IPS-11a (cell line): ENCODE measurements around the gene CRLF3.
A peak's percentile ranks its signal among the peaks of the same experiment; 100 is the strongest.
"Not testable (repeated sequence)": the region's sequence is repeated elsewhere in the genome, so short reads cannot be mapped to it uniquely, and the experiment has no call there.

ENCODE experiments used
- H3K4me3 ChIP-seq: one replicate; pipeline ENCODE4 v1.5.1; 2013; ENCODE audit warnings: low read depth, low read length, control low read depth

CRLF3 gene

GRCh38 chr17:30824356-30825145 lies at the start of gene CRLF3:
CRLF3 (minus strand) TSS chr17:30824692; CDS start chr17:30824651, 41 bp downstream.
- H3K4me3 ChIP-seq: peak within 1 kb of the TSS; percentile 67

DNA sequence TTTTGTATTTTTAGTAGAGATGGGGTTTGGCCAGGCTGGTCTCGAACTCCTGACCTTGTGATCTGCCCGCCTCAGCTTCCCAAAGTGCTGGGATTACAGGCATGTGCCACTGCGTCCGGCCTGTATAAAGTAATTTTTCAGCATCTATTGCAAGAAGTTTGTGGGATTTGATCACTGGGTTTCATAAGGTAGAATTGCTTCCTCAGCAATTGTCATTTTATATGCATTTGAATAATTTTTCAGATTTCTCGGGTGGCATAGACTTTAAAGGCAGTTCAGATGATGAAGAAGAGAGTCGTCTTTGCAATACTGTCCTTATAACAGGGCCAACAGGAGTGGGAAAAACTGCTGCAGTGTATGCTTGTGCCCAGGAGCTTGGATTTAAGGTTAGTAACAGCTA lies 44.5 kb upstream of the CRLF3 start:
- no peak overlapping the region for H3K4me3 ChIP-seq

GRCh38 chr17:30864636-30865035 lies 40.1 kb upstream of the CRLF3 start:
- H3K4me3 ChIP-seq: no peak overlapping the region

DNA sequence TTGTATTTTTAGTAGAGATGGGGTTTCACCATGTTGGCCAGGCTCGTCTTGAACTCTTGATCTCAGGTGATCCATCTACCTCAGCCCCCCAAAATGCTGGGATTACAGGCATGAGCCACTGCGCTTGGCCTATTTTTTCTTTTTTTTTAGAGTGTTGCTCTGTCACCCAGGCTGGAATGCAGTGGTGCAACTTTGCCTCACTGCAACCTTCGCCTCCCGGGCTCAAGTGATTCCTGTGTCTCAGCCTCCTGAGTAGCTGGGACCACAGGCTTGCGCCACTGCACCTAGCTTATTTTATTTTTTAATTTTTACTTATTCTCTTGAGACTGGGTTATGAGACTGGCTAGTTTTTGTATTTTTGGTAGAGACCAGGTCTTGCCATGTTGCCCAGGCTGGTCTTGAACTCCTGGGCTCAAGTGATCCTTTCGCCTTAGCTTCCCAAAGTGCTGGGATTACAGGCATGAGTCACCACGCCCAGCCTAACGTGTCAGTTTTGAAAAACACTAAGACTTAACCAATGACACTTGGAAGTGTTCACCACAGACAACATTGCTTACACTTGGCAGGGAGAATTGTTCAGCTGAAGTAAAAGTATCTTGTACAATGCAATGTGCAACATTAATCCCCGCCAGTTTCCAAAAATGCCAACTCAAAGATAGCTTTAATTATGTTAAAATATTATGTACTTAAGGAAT lies 34.2 kb upstream of the CRLF3 start:
- no peak overlapping the region for H3K4me3 ChIP-seq

DNA sequence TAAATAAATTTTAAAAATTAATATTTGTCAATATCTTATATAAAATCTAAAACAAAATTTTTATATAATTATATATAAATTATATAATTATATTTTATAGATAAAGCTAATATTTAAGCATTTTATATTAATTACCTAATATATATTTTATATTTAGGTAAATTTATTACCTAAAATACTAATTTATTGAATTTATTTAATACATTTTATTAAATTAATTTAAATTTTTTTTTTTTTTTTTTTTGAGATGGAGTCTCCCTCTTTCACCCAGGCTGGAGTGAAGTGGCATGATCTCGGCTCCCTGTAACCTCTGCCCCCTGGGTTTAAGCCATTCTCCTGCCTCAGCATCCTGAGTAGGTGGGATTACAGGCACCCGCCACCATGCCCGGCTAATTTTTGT lies 29.7 kb upstream of the CRLF3 start:
- no peak overlapping the region for H3K4me3 ChIP-seq

DNA sequence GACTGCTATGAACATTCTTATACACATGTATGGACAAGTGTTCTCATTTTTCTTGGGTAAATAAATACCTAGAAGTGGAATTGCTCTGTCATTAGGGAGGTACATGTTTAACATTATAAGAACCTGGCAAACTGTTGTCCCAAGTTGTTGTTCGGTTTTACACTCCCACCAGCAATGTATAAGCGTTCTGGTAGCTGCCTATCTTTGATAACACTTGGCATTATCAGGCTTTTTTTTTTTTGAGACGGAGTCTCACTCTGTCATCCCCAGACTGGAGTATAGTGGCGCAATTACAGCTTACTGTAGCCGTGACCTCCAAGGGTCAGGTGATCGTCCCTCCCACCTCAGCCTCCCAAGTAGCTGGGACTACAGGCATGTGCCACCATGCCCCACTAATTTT lies 23.5 kb upstream of the CRLF3 start:
- no peak overlapping the region for H3K4me3 ChIP-seq

GRCh38 chr17:30840771-30841170 lies 16.3 kb upstream of the CRLF3 start:
- no peak overlapping the region for H3K4me3 ChIP-seq

GRCh38 chr17:30838202-30838807 lies 13.8 kb upstream of the CRLF3 start:
- no peak overlapping the region for H3K4me3 ChIP-seq

- H3K4me3 ChIP-seq: peak overlapping the region; percentile 87
Observed at GRCh38 chr17:30832438-30833124, 8.1 kb upstream of the CRLF3 start.

DNA sequence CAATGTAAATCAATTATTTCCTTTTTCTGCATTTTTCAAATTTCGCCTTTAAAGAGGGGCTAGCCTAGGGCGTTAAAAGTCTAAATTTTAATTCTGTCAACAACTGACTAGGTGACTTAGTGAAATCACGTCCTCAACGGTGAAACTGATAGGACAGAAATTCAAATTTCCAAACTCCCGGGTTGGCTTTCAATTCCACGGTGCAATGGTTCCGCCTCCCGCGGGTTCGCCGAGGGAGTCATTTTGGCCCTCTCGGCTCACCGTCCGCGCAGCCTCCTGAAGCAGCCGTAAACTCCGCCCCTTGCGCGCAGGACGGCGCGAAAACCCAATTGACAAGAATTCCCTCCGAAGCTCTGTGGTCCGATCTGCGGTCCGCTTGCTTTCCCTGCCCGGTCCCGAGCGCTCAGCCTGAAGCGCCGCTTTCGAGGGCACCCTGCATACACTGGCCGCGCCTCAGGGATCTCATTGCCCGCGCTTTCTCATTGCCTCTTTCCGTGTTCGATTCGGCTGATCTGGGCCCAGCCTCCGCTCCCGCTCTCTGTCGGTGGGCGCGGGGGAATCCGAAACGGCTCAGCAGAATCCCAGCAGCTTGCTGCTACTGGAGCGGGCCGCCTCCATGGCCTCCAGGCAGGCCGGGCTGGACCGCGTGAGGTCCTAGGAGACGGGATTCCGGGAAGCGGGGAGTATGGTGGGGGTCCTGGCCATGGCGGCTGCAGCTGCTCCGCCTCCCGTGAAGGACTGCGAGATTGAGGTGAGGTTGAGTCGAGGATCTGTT lies 7.4 kb upstream of the CRLF3 start, which contains the start of gene ATAD5:
TSS of gene ATAD5 (plus strand) at position 304 of the 775 bp plus-strand sequence. CDS start at position 686, 382 bp downstream.
- H3K4me3 ChIP-seq: peak within 1 kb of the TSS; percentile 87

- H3K4me3 ChIP-seq: peak overlapping the region; percentile 87
Observed at GRCh38 chr17:30831257-30831656, 6.8 kb upstream of the CRLF3 start.

DNA sequence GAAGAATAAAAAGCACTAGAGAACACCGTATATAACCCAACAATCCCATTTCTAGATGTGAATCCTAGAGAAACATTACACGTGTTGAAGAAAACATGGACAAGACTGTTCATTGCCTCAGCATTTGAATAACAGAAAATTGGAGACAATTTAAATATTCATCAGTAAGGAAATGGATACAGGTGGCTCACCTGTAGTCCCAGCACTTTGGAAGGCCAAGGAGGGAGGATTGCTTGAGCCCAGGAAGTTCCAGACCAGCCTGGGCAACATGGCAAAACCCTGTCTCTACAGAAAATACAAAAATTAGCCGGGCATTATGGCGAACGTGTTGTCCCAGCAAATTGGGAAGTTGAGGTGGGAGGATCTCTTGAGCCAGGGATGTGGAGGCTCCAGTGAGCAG lies 4.5 kb upstream of the CRLF3 start:
- no peak overlapping the region for H3K4me3 ChIP-seq

DNA sequence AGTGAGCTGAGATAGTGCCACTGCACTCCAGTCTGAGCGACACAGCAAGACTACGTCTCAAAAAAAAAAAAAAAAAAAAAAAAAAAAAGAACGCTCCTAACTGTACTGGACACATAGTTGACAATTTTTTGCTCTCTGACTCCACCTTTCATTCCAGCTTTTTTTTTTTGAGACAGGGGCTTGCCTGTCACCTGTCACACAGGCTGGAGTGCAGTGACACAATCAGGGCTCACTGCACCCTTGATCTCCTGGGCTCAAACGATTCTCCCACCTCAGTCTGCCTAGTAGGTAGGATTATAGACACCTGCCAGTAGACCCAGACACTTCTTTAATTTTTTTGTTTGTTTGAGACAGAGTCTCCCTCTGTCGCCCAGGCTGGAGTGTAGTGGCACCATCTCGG lies 2.6 kb upstream of the CRLF3 start:
- H3K4me3 ChIP-seq: no peak overlapping the region

GRCh38 chr17:30824002-30824355 lies 513 bp downstream of the CRLF3 start:
- peak overlapping the region; percentile 67 for H3K4me3 ChIP-seq

GRCh38 chr17:30823421-30823820 lies 1.1 kb downstream of the CRLF3 start:
- H3K4me3 ChIP-seq: peak overlapping the region; percentile 67

DNA sequence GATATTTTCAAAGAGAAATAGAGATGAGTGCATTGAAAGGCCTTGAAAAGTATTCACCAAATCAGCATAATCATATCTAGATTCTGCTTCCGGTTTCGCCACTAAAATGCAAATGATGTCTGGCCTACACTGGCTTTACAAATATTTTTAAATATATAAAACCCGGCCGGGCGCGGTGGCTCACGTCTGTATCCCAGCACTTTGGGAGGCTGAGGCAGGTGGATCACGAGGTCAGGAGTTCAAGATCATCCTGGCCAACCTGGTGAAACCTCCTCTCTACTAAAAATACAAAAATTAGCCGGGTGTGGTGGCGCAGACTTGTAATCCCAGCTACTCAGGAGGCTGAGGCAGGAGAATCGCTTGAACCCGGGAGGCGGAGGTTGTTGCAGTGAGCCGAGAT lies 1.6 kb downstream of the CRLF3 start:
- not testable (repeated sequence) for H3K4me3 ChIP-seq

GRCh38 chr17:30821871-30822723 lies 2.4 kb downstream of the CRLF3 start:
- no peak overlapping the region for H3K4me3 ChIP-seq

GRCh38 chr17:30819971-30820705 lies 4.4 kb downstream of the CRLF3 start:
- no peak overlapping the region for H3K4me3 ChIP-seq

- H3K4me3 ChIP-seq: no peak overlapping the region
Observed at GRCh38 chr17:30816165-30816564, 8.3 kb downstream of the CRLF3 start.
